Endothelial cell of umbilical vein (primary cell): ENCODE data around the gene AMBP. TPM values are rescaled to one million over a fixed set of nuclear protein-coding genes. Genes with fewer than 3 reads are reported as not detected.

Experiments used
- BruUV-seq: library from RNA; stranded (reverse); fragments of 400-500 nt; replicated peaks from 2 replicates; lab custom pipeline; 2021; lab: Mats Ljungman, UMichigan
- CTCF ChIA-PET: fragments of 300-600, 350-600 bp; sonication (Branson Sonifier 250); formaldehyde crosslinking; loops from one replicate; lab custom pipeline; 2021; ENCODE audit warnings: antibody characterized with exemption, inconsistent platforms; lab: Charles Lee
- POLR2A ChIA-PET: fragments of 300-600, 350-600 bp; sonication (Branson Sonifier 250); formaldehyde crosslinking; loops from one replicate; lab custom pipeline; 2021; ENCODE audit warnings: antibody characterized with exemption, inconsistent platforms; lab: Charles Lee
- DNase-seq: peaks from one replicate; pipeline ENCODE4 v3.0.0-alpha.2; 2011; ENCODE audit warnings: low read depth, low spot score
- FAIRE-seq: peaks from 2 replicates; lab custom pipeline; 2011; peaks lifted over from hg19 to GRCh38; lab: Jason Lieb, UNC
- H2AFZ ChIP-seq: 2 replicates; pipeline ENCODE4 v1.6.0; 2012; ENCODE audit warnings: low read depth, low read length, control low read depth, inconsistent platforms
- H3K27ac ChIP-seq: 2 replicates; pipeline ENCODE4 v1.5.1; 2011; ENCODE audit warnings: low read depth, mild to moderate bottlenecking, control low read depth, low read length, moderate library complexity; ENCODE audit not compliant: insufficient read depth
- H3K27me3 ChIP-seq, 2 experiments: 2 replicates each; pipeline versions ENCODE4 v1.6.0 to v1.6.1; 2011; ENCODE audit warnings: low read length in 2 of 2, mixed read lengths in 1 of 2; ENCODE audit not compliant: control insufficient read depth in 2 of 2, insufficient read depth in 2 of 2
- H3K36me3 ChIP-seq, 2 experiments: 2 replicates in 1 of 2; 3 replicates in 1 of 2; pipeline ENCODE4 v1.5.1; 2011; ENCODE audit warnings: low read length in 2 of 2, mild to moderate bottlenecking in 1 of 2, moderate library complexity in 1 of 2; ENCODE audit not compliant: control insufficient read depth in 2 of 2, insufficient read depth in 2 of 2; ENCODE audit errors: extremely low read depth in 1 of 2
- H3K4me1 ChIP-seq: 3 replicates; pipeline ENCODE4 v1.5.1; 2011; ENCODE audit warnings: mild to moderate bottlenecking, low read length; ENCODE audit not compliant: control insufficient read depth, insufficient read depth; ENCODE audit errors: extremely low read depth
- H3K4me2 ChIP-seq: 2 replicates; pipeline ENCODE4 v1.6.1; 2011; ENCODE audit warnings: low read length, control low read depth, mixed read lengths; ENCODE audit not compliant: insufficient read depth
- H3K4me3 ChIP-seq, 3 experiments: fragments of 200-600 bp in 1 of 3; sonication (generic), shearing (Covaris generic) in 1 of 3; replicated peaks in 1 of 3; 2 replicates each; pipeline ENCODE4 v1.5.1; 2011 to 2016; ENCODE audit warnings: control low read depth in 3 of 3, low read length in 3 of 3, mild to moderate bottlenecking in 2 of 3, inconsistent platforms in 1 of 3, low read depth in 1 of 3, moderate library complexity in 1 of 3; ENCODE audit not compliant: insufficient read depth in 1 of 3
- H3K79me2 ChIP-seq: 2 replicates; pipeline ENCODE4 v1.6.0; 2012; ENCODE audit warnings: low read length, inconsistent platforms; ENCODE audit not compliant: control insufficient read depth, insufficient read depth
- H3K9ac ChIP-seq: replicated peaks from 2 replicates; pipeline ENCODE3; 2011; ENCODE audit warnings: low read length, control low read depth; ENCODE audit not compliant: insufficient read depth; ENCODE audit errors: extremely low read depth
- H3K9me1 ChIP-seq: replicated peaks from 3 replicates; pipeline ENCODE4 v1.6.0; 2011; ENCODE audit warnings: mild to moderate bottlenecking, low read length; ENCODE audit not compliant: control insufficient read depth, insufficient read depth; ENCODE audit errors: extremely low read depth
- H3K9me3 ChIP-seq: replicated peaks from 2 replicates; pipeline ENCODE4 v1.5.1; 2012; ENCODE audit warnings: low read length, inconsistent platforms; ENCODE audit not compliant: control insufficient read depth, insufficient read depth
- H4K20me1 ChIP-seq: replicated peaks from 2 replicates; pipeline ENCODE3; 2011; ENCODE audit warnings: mild to moderate bottlenecking, low read length; ENCODE audit not compliant: control insufficient read depth, insufficient read depth; ENCODE audit errors: extremely low read depth
- CTCF ChIP-seq, 2 donors: IDR thresholded peaks; 1 replicate in 1 of 2; 2 replicates in 1 of 2; pipeline ENCODE4 v1.5.1; 2011; ENCODE audit warnings: low read length in 2 of 2, mild to moderate bottlenecking in 2 of 2, moderate library complexity in 2 of 2, control low read depth in 1 of 2, inconsistent platforms in 1 of 2, low read depth in 1 of 2; ENCODE audit not compliant: insufficient read depth in 1 of 2; ENCODE audit errors: extremely low read depth in 1 of 2
- EZH2 ChIP-seq: IDR thresholded peaks from 2 replicates; pipeline ENCODE4 v1.6.1; 2012; ENCODE audit warnings: borderline replicate concordance, low read depth, mild to moderate bottlenecking, moderate library complexity, low read length, inconsistent platforms; ENCODE audit not compliant: severe bottlenecking
- FOS ChIP-seq: IDR thresholded peaks from 2 replicates; pipeline ENCODE4 v1.6.1; 2011; ENCODE audit warnings: mild to moderate bottlenecking, low read length, moderate library complexity, borderline replicate concordance; ENCODE audit not compliant: insufficient read depth
- GATA2 ChIP-seq: IDR thresholded peaks from 2 replicates; pipeline ENCODE4 v1.7.0; 2011; ENCODE audit warnings: low read depth, mild to moderate bottlenecking, moderate library complexity, mixed read lengths, low read length; ENCODE audit not compliant: insufficient read length, insufficient read depth
- JUN ChIP-seq: IDR thresholded peaks from 2 replicates; pipeline ENCODE4 v1.6.1; 2011; ENCODE audit warnings: borderline replicate concordance, low read depth; ENCODE audit not compliant: insufficient read length, insufficient read depth
- MAX ChIP-seq: IDR thresholded peaks from 2 replicates; pipeline ENCODE4 v1.6.1; 2011; ENCODE audit not compliant: insufficient read depth, insufficient read length
- MYC ChIP-seq: IDR thresholded peaks from one replicate; pipeline ENCODE4 v1.6.1; 2011; ENCODE audit warnings: mild to moderate bottlenecking, low read depth, low read length
- POLR2A ChIP-seq: IDR thresholded peaks from 2 replicates; pipeline ENCODE4 v1.6.1; 2012; ENCODE audit warnings: low read depth, mild to moderate bottlenecking, control low read depth, low read length
- POLR2AphosphoS5 ChIP-seq: IDR thresholded peaks from 2 replicates; pipeline ENCODE4 v1.6.1; 2012; ENCODE audit warnings: low read depth, mild to moderate bottlenecking, control low read depth, low read length, moderate library complexity; ENCODE audit not compliant: insufficient read depth
- dilution Hi-C: fragments of 300-500 bp; cut with MboI; formaldehyde crosslinking; loops from one replicate; pipeline ENCODE4 v1.15.0; 2019; ENCODE audit warnings: low sequenced_read_pairs; ENCODE audit not compliant: extremely low pct_ligation_motif_present
- intact Hi-C: fragments of 100-400 bp; cut with micrococcal nuclease; formaldehyde crosslinking; loops from one replicate; pipeline ENCODE4 v1.10.0; 2022
- polyA plus RNA-seq, 4 experiments: library from polyadenylated mRNA; depleted of rRNA in 3 of 4; stranded (reverse) in 3 of 4; unstranded in 1 of 4; fragments of >200 nt; gene quantifications; 2 replicates each; pipeline versions ENCODE4 v1.2.1 to v1.2.3, GENCODE V29; 2011 to 2012; ENCODE audit warnings: missing spikeins in 1 of 4
- total RNA-seq: library from RNA; stranded (reverse); gene quantifications from 2 replicates; pipeline ENCODE4 v1.2.3, GENCODE V29; 2021

AMBP gene
- total and polyA plus RNA-seq, 2 donors (not counting 3 experiments of a cell fraction or from before 2014, with no cell fraction given): not detected

GRCh38 chr9:114072184-114073140 lies 5.6 kb downstream of the AMBP start:
- Histone ChIP-seq H2AFZ (no peak overlapping the region), H3K27me3 (peaks cover 10 to 18% of the 10 kb centered on the region in 2 experiments), H3K4me1 (no peaks in the 10 kb centered on the region), H3K4me2 (no peak overlapping the region), H3K9me1 (no peaks in the 10 kb centered on the region), H4K20me1 (no peaks in the 10 kb centered on the region), H3K4me3 (no peak overlapping the region), H3K9ac (no peak overlapping the region), H3K36me3 (no peaks in the 10 kb centered on the region), H3K27ac (no peak overlapping the region), H3K9me3 (no peaks in the 10 kb centered on the region), H3K79me2 (no peaks in the 10 kb centered on the region)
- ChIA-PET POLR2A (no interaction called here), CTCF (interaction anchor here (1.0 to 5.8 kb wide), 3 partner anchors 10 to 335 kb away, joined by 3 to 36 read pairs (median 6); no protein-coding TSS in a partner anchor)
- dilution Hi-C loops (no loop called here), intact Hi-C loops (no loop called here)
- no peak for FAIRE-seq
- BruUV-seq: no TSS peak
- TF ChIP-seq GATA2 (no peak), FOS (no peak), JUN (no peak), EZH2 (no peak), MAX (no peak), POLR2A (no peak), CTCF (IDR thresholded peaks at IDR 0.05; ENCODE audit: extremely low read depth in 1 of 2, insufficient read depth in 1 of 2, low read depth in 1 of 2, low read length in 2 of 2) (no peak), POLR2AphosphoS5 (no peak), MYC (no peak)
- DNase-seq: no peak
